CD4-positive, alpha-beta T cell treated with Interleukin-6 for 4 hours (primary cell): ENCODE data around the gene CRTC1.
"Not testable (repeated sequence)": the region's sequence is repeated elsewhere in the genome, so short reads cannot be mapped to it uniquely, and the experiment has no call there.

Experiments used
- DNase-seq: peaks from one replicate; pipeline ENCODE4 v3.0.0-alpha.2; 2020; ENCODE audit warnings: mixed read lengths

Gene CRTC1

GRCh38 chr19:18669883-18670282 is 13.6 kb upstream of the CRTC1 start:
- no peak for DNase-seq

- no peak for DNase-seq
Measured at GRCh38 chr19:18670312-18670711, 13.2 kb upstream of the CRTC1 start.

- no peak for DNase-seq
Measured at GRCh38 chr19:18671303-18672043, 12.0 kb upstream of the CRTC1 start.

- DNase-seq: no peak
Measured at GRCh38 chr19:18672044-18672451, 11.4 kb upstream of the CRTC1 start.

GRCh38 chr19:18672606-18673337 is 10.7 kb upstream of the CRTC1 start:
- DNase-seq: no peak

- DNase-seq: no peak
Measured at GRCh38 chr19:18674616-18675015, 8.9 kb upstream of the CRTC1 start.

GRCh38 chr19:18675779-18676178 is 7.7 kb upstream of the CRTC1 start:
- DNase-seq: peak; percentile 40

GRCh38 chr19:18676692-18677091 is 6.8 kb upstream of the CRTC1 start:
- no peak for DNase-seq

GRCh38 chr19:18677156-18677555 is 6.3 kb upstream of the CRTC1 start:
- DNase-seq: no peak

GRCh38 chr19:18680148-18680547 is 3.3 kb upstream of the CRTC1 start:
- DNase-seq: not testable (repeated sequence)

- no peak for DNase-seq
Measured at GRCh38 chr19:18682807-18683108, 722 bp upstream of the CRTC1 start.

GRCh38 chr19:18683958-18684641 is 620 bp downstream of the CRTC1 start:
- DNase-seq: no peak

GRCh38 chr19:18684642-18684993 is 1.1 kb downstream of the CRTC1 start:
- no peak for DNase-seq

GRCh38 chr19:18685597-18686190 is 2.2 kb downstream of the CRTC1 start:
- DNase-seq: no peak

- DNase-seq: no peak
Measured at GRCh38 chr19:18687740-18688465, 4.4 kb downstream of the CRTC1 start.

GRCh38 chr19:18696023-18696422 is 12.5 kb downstream of the CRTC1 start:
- DNase-seq: no peak

- no peak for DNase-seq
Measured at GRCh38 chr19:18697680-18698079, 14.2 kb downstream of the CRTC1 start.

GRCh38 chr19:18698321-18699167 is 15.1 kb downstream of the CRTC1 start:
- no peak for DNase-seq

GRCh38 chr19:18699403-18700054 is 16.0 kb downstream of the CRTC1 start:
- DNase-seq: peak; percentile 15

GRCh38 chr19:18700501-18701249 is 17.2 kb downstream of the CRTC1 start:
- DNase-seq: peak; percentile 72

- DNase-seq: no peak
Measured at GRCh38 chr19:18701250-18701608, 17.7 kb downstream of the CRTC1 start.
